Gastrocnemius medialis (tissue), 4 donors: Measurements from ENCODE around the gene TSSC4.

Experiments
- CTCF ChIP-seq, 5 experiments: fragments of 450-650 bp in 3 of 5; fragments of 200-600 bp in 2 of 5; sonication (generic) in 2 of 5; IDR thresholded peaks in 4 of 5; conservative IDR thresholded peaks in 1 of 5; 1 replicate in 4 of 5; 2 replicates in 1 of 5; pipeline ENCODE4 v1.5.1; 2016 to 2019; ENCODE audit warnings: antibody characterized with exemption in 5 of 5, mild to moderate bottlenecking in 3 of 5, moderate library complexity in 3 of 5
- POLR2A ChIP-seq, 2 donors: fragments of 450-650 bp; IDR thresholded peaks; one replicate each; pipeline ENCODE4 v1.6.1; 2017; ENCODE audit warnings: antibody characterized with exemption in 2 of 2, mild to moderate bottlenecking in 2 of 2, moderate library complexity in 2 of 2

GRCh38 chr11:2395856-2396255 lies 4.7 kb upstream of the TSSC4 start:
- no peak for TF ChIP-seq CTCF (IDR thresholded peaks at IDR 0.05 in 4 of 5, conservative IDR thresholded peaks at IDR 0.05 in 1 of 5)
- TF ChIP-seq POLR2A (IDR thresholded peaks at IDR 0.05), result no peak
